Measurements from ENCODE around the gene HCRT.

Gene HCRT

DNA sequence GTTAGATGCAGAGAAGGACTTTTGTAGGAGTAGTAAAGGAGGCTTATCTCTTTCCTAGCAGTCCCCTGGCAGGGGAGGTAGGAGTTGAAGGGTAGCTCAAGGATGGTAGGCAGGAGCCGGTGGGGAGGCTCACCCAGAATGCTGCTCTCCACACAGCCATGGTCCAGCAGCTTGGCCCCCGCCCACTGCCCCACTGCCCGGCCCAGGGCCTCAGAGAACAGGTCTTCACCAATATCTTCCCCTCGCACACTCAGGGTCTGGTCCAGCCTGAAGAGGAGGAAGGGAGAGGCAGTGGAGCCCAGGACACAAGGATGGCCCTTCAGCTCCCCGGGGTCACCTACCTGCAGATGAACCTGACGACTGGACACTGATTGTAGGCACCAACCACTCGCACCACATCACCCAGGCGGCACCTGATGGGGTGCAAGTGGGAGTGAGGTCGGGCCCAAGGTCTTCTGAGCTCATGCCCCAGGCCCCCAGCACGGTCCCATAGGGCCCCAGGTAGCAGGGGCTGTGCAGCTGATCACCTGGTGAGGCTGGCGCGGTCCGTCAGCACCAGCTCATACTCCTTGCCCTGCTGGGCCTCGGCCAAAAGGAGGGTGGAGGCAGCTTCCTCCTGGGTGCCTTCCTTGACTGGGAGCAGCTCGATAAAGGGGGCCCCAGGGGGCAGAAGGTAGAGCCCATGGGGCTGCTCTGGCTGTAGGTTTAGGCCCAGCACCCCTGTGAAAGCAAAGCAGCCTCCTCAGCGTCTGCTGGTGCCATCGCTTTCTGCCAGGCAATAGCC is 5.4 kb upstream of the HCRT start:
- CTCF ChIA-PET: interaction anchor here (0.6 to 1.6 kb wide), 4 partner anchors 9 to 348 kb away, joined by 3 to 6 read pairs (median 4); no protein-coding TSS in a partner anchor
- no peak overlapping the region for H3K27ac ChIP-seq (ENCODE audit: extremely low read depth, low read depth, low read length)
- no peaks in the 10 kb centered on the region for H3K9me3 ChIP-seq (ENCODE audit: control insufficient read depth, insufficient read depth, low read depth, low read length)
- H3K4me1 ChIP-seq (ENCODE audit: control insufficient read depth, insufficient read depth, low read length): peaks cover 3% of the 10 kb centered on the region; the same call in 1 of the 2 replicates
- no peak for TF ChIP-seq ZNF416 (tag by site-specific recombination; IDR thresholded peaks at IDR 0.05)
- H3K36me3 ChIP-seq (ENCODE audit: control insufficient read depth in 2 of 2, insufficient read depth in 1 of 2, low read length in 2 of 2): no peaks in the 10 kb centered on the region
- POLR2A ChIA-PET: no interaction called here
- no peak overlapping the region for H3K4me3 ChIP-seq (ENCODE audit: low read depth, low read length)

- TF ChIP-seq ZNF174 (tag by site-specific recombination; IDR thresholded peaks at IDR 0.05): no peak
- no peak for TF ChIP-seq ZNF274 (IDR thresholded peaks at IDR 0.05; ENCODE audit: low read length)
- no peak for TF ChIP-seq ZNF274 (tag by site-specific recombination; IDR thresholded peaks at IDR 0.05; ENCODE audit: borderline replicate concordance)
- no peak for TF ChIP-seq ZNF10 (tag by site-specific recombination; IDR thresholded peaks at IDR 0.05)
- no peak for TF ChIP-seq ELK4 (IDR thresholded peaks at IDR 0.05; ENCODE audit: borderline replicate concordance, low read depth, low read length)
- no peak for TF ChIP-seq PRDM6 (tag by site-specific recombination; IDR thresholded peaks at IDR 0.05)
- TF ChIP-seq HOXA7 (CRISPR knock-in tag; IDR thresholded peaks at IDR 0.05; ENCODE audit: borderline replicate concordance): no peak
- no peak for TF ChIP-seq ZNF335 (tag by site-specific recombination; conservative IDR thresholded peaks at IDR 0.05)
- no peak for TF ChIP-seq GLIS2 (tag by site-specific recombination; IDR thresholded peaks at IDR 0.05)
- no peak for TF ChIP-seq ZNF747 (tag by site-specific recombination; IDR thresholded peaks at IDR 0.05)
- TF ChIP-seq MZF1 (tag by site-specific recombination; IDR thresholded peaks at IDR 0.05; ENCODE audit: borderline replicate concordance): no peak
- TF ChIP-seq ZBTB20 (tag by site-specific recombination; IDR thresholded peaks at IDR 0.05): no peak
- TF ChIP-seq KLF7 (tag by site-specific recombination; IDR thresholded peaks at IDR 0.05; ENCODE audit: borderline replicate concordance): no peak
- TF ChIP-seq TCF7L2 (IDR thresholded peaks at IDR 0.05; ENCODE audit: borderline replicate concordance, low read depth, low read length): no peak
- no peak for TF ChIP-seq SCRT2 (tag by site-specific recombination; IDR thresholded peaks at IDR 0.05)
- no peak for TF ChIP-seq ZNF324 (tag by site-specific recombination; IDR thresholded peaks at IDR 0.05)
- POLR2A ChIA-PET: no interaction called here
- Histone ChIP-seq H3K4me1 (ENCODE audit: control insufficient read depth, insufficient read depth, low read length) (peaks cover 3% of the 10 kb centered on the region; the same call in 1 of the 2 replicates), H3K4me3 (ENCODE audit: low read depth, low read length) (no peak overlapping the region), H3K36me3 (ENCODE audit: control insufficient read depth in 2 of 2, insufficient read depth in 1 of 2, low read length in 2 of 2) (no peaks in the 10 kb centered on the region), H3K27ac (ENCODE audit: extremely low read depth, low read depth, low read length) (no peak overlapping the region), H3K9me3 (ENCODE audit: control insufficient read depth, insufficient read depth, low read depth, low read length) (no peaks in the 10 kb centered on the region)
- CTCF ChIA-PET: interaction anchor here (0.6 to 1.6 kb wide), 3 partner anchors 8 to 350 kb away, joined by 3 to 6 read pairs (median 4); no protein-coding TSS in a partner anchor
Measured at GRCh38 chr17:42189651-42189965, 4.4 kb upstream of the HCRT start.

GRCh38 chr17:42188749-42189650 is 3.7 kb upstream of the HCRT start:
- no peaks in the 10 kb centered on the region for H3K9me3 ChIP-seq (ENCODE audit: control insufficient read depth, insufficient read depth, low read depth, low read length)
- ChIA-PET CTCF (interaction anchor here (0.7 to 1.4 kb wide), 2 partner anchors 33 to 209 kb away, joined by 4 read pairs; no protein-coding TSS in a partner anchor), POLR2A (interaction anchor here (1.3 kb wide), 1 partner anchor 47 kb away, joined by 3 read pairs; no protein-coding TSS in a partner anchor)
- H3K27ac ChIP-seq (ENCODE audit: extremely low read depth, low read depth, low read length): no peak overlapping the region
- H3K36me3 ChIP-seq (ENCODE audit: control insufficient read depth in 2 of 2, insufficient read depth in 1 of 2, low read length in 2 of 2): no peaks in the 10 kb centered on the region
- peaks cover 3% of the 10 kb centered on the region; the same call in 1 of the 2 replicates for H3K4me1 ChIP-seq (ENCODE audit: control insufficient read depth, insufficient read depth, low read length)
- H3K4me3 ChIP-seq (ENCODE audit: low read depth, low read length): no peak overlapping the region
- no peak for TF ChIP-seq ZNF654 (tag by site-specific recombination; IDR thresholded peaks at IDR 0.05; ENCODE audit: low read depth)
- TF ChIP-seq ZNF26 (tag by site-specific recombination; IDR thresholded peaks at IDR 0.05): no peak
- TF ChIP-seq ZNF121 (tag by site-specific recombination; IDR thresholded peaks at IDR 0.05): no peak
- no peak for TF ChIP-seq ZNF791 (tag by site-specific recombination; IDR thresholded peaks at IDR 0.05)
- no peak for TF ChIP-seq GLIS1 (tag by site-specific recombination; IDR thresholded peaks at IDR 0.05)
- no peak for TF ChIP-seq ZNF621 (tag by site-specific recombination; IDR thresholded peaks at IDR 0.05)
- TF ChIP-seq KLF17 (tag by site-specific recombination; IDR thresholded peaks at IDR 0.05): no peak
- TF ChIP-seq KLF10 (tag by site-specific recombination; IDR thresholded peaks at IDR 0.05): no peak
- no peak for TF ChIP-seq GLIS2 (tag by site-specific recombination; IDR thresholded peaks at IDR 0.05)
- TF ChIP-seq ZNF629 (tag by site-specific recombination; IDR thresholded peaks at IDR 0.05): no peak

Measured in HEK293 (cell line).